NT2/D1 (cell line): Measurements from ENCODE around the gene PDLIM5.

Experiments used
- DNase-seq: peaks from one replicate; pipeline ENCODE4 v3.0.0-alpha.2; 2011; ENCODE audit warnings: low read depth, low spot score
- H3K27me3 ChIP-seq: 2 replicates; pipeline ENCODE4 v1.6.0; 2011; ENCODE audit warnings: mild to moderate bottlenecking; ENCODE audit not compliant: insufficient read length, insufficient read depth
- H3K36me3 ChIP-seq: 2 replicates; pipeline ENCODE4 v1.6.1; 2011; ENCODE audit warnings: mild to moderate bottlenecking, low read length, mixed read lengths; ENCODE audit not compliant: insufficient read depth, insufficient read length
- H3K4me1 ChIP-seq: 2 replicates; pipeline ENCODE4 v1.5.1; 2011; ENCODE audit not compliant: insufficient read depth, insufficient read length
- H3K4me3 ChIP-seq: 2 replicates; pipeline ENCODE4 v1.5.1; 2011; ENCODE audit warnings: low read depth; ENCODE audit not compliant: insufficient read length
- H3K9ac ChIP-seq: 2 replicates; pipeline ENCODE4 v1.6.0; 2011; ENCODE audit warnings: low read depth; ENCODE audit not compliant: insufficient read length
- H3K9me3 ChIP-seq: 2 replicates; pipeline ENCODE4 v1.5.1; 2011; ENCODE audit warnings: mild to moderate bottlenecking, low read length; ENCODE audit not compliant: insufficient read depth
- SUZ12 ChIP-seq: IDR thresholded peaks from 2 replicates; pipeline ENCODE4 v1.6.1; 2011; ENCODE audit not compliant: insufficient read length, insufficient read depth; ENCODE audit errors: extremely low read depth
- YY1 ChIP-seq: IDR thresholded peaks from 2 replicates; pipeline ENCODE4 v1.6.1; 2011; ENCODE audit not compliant: insufficient read length, insufficient read depth
- ZNF274 ChIP-seq: IDR thresholded peaks from 2 replicates; pipeline ENCODE4 v1.6.1; 2011; ENCODE audit warnings: mild to moderate bottlenecking, low read depth, low read length

Gene PDLIM5

GRCh38 chr4:94603170-94603747 is 151.5 kb downstream of the PDLIM5 start:
- TF ChIP-seq SUZ12 (no peak), ZNF274 (no peak), YY1 (no peak)
- Histone ChIP-seq H3K9me3 (no peaks in the 10 kb centered on the region), H3K27me3 (no peaks in the 10 kb centered on the region), H3K4me1 (no peaks in the 10 kb centered on the region), H3K36me3 (no peaks in the 10 kb centered on the region), H3K9ac (no peak overlapping the region), H3K4me3 (no peak overlapping the region)
- DNase-seq, result no peak

GRCh38 chr4:94605241-94605805 is 153.6 kb downstream of the PDLIM5 start:
- H3K36me3 ChIP-seq, result no peaks in the 10 kb centered on the region
- DNase-seq, result no peak
- TF ChIP-seq SUZ12 (no peak), ZNF274 (no peak), YY1 (no peak)
- no peaks in the 10 kb centered on the region for H3K9me3 ChIP-seq
- H3K9ac ChIP-seq, result no peak overlapping the region
- no peaks in the 10 kb centered on the region for H3K27me3 ChIP-seq
- no peaks in the 10 kb centered on the region for H3K4me1 ChIP-seq
- H3K4me3 ChIP-seq, result no peak overlapping the region

GRCh38 chr4:94610145-94610544 is 158.4 kb downstream of the PDLIM5 start:
- H3K9ac ChIP-seq, result no peak overlapping the region
- H3K9me3 ChIP-seq, result no peaks in the 10 kb centered on the region
- H3K36me3 ChIP-seq, result no peaks in the 10 kb centered on the region
- no peak for DNase-seq
- H3K27me3 ChIP-seq, result no peaks in the 10 kb centered on the region
- H3K4me1 ChIP-seq, result no peaks in the 10 kb centered on the region
- no peak overlapping the region for H3K4me3 ChIP-seq
- no peak for TF ChIP-seq SUZ12
- TF ChIP-seq ZNF274, result no peak
- no peak for TF ChIP-seq YY1

GRCh38 chr4:94613248-94613647 is 161.5 kb downstream of the PDLIM5 start:
- Histone ChIP-seq H3K9ac (no peak overlapping the region), H3K9me3 (no peaks in the 10 kb centered on the region), H3K4me1 (no peaks in the 10 kb centered on the region), H3K27me3 (no peaks in the 10 kb centered on the region), H3K36me3 (no peaks in the 10 kb centered on the region), H3K4me3 (no peak overlapping the region)
- DNase-seq, result no peak
- no peak for TF ChIP-seq SUZ12
- TF ChIP-seq YY1, result no peak
- TF ChIP-seq ZNF274, result no peak

GRCh38 chr4:94615451-94615850 is 163.7 kb downstream of the PDLIM5 start:
- TF ChIP-seq ZNF274 (no peak), SUZ12 (no peak), YY1 (no peak)
- Histone ChIP-seq H3K4me1 (no peaks in the 10 kb centered on the region), H3K9ac (no peak overlapping the region), H3K27me3 (no peaks in the 10 kb centered on the region), H3K4me3 (no peak overlapping the region), H3K36me3 (no peaks in the 10 kb centered on the region), H3K9me3 (no peaks in the 10 kb centered on the region)
- DNase-seq, result no peak

GRCh38 chr4:94621491-94622080 is 169.8 kb downstream of the PDLIM5 start:
- TF ChIP-seq YY1, result no peak
- no peak for TF ChIP-seq ZNF274
- no peak for TF ChIP-seq SUZ12
- Histone ChIP-seq H3K4me3 (no peak overlapping the region), H3K9me3 (no peaks in the 10 kb centered on the region), H3K36me3 (no peaks in the 10 kb centered on the region), H3K27me3 (no peaks in the 10 kb centered on the region), H3K9ac (no peak overlapping the region), H3K4me1 (no peaks in the 10 kb centered on the region)
- peak; percentile 18 for DNase-seq

- no peaks in the 10 kb centered on the region for H3K9me3 ChIP-seq
- no peak overlapping the region for H3K4me3 ChIP-seq
- DNase-seq, result no peak
- no peak for TF ChIP-seq YY1
- TF ChIP-seq ZNF274, result no peak
- no peak for TF ChIP-seq SUZ12
- no peaks in the 10 kb centered on the region for H3K27me3 ChIP-seq
- H3K9ac ChIP-seq, result no peak overlapping the region
- H3K36me3 ChIP-seq, result no peaks in the 10 kb centered on the region
- no peaks in the 10 kb centered on the region for H3K4me1 ChIP-seq
Observed at GRCh38 chr4:94623126-94623911, 171.6 kb downstream of the PDLIM5 start.
